ENCODE results near the gene ZBTB21. TPM values are rescaled to one million over a fixed set of nuclear protein-coding genes. Genes with fewer than 3 reads are reported as not detected.

Gene ZBTB21
- total and polyA plus RNA-seq, 2 experiments from 2014 or later = 10.0 to 11.0 TPM

GRCh38 chr21:42030311-42030710 lies 20.2 kb upstream of the ZBTB21 start:
- Mint-ChIP-seq H3K9me3 (no peaks in the 10 kb centered on the region; the same call in 2 of the 3 replicates), H3K4me3 (no peak overlapping the region), H3K4me1 (no peaks in the 10 kb centered on the region; the same call in 2 of the 3 replicates), H3K36me3 (ENCODE audit: low read depth) (no peaks in the 10 kb centered on the region), H3K27me3 (ENCODE audit: insufficient read depth, low read depth, poor library complexity) (peaks cover 10% of the 10 kb centered on the region), H3K27ac (no peak overlapping the region)
- no peak for ATAC-seq
- no peak for DNase-seq (ENCODE audit: low spot score)
- H4K20me1 ChIP-seq (replicated peaks; ENCODE audit: insufficient read depth) = no peaks in the 10 kb centered on the region
- no peaks in the 10 kb centered on the region for H3F3A ChIP-seq (replicated peaks; ENCODE audit: low read depth)
- H2AFZ ChIP-seq = no peak overlapping the region
- no peak overlapping the region for H3K4me3 ChIP-seq
- H3K4me1 ChIP-seq (ENCODE audit: insufficient read depth) = no peaks in the 10 kb centered on the region
- no peaks in the 10 kb centered on the region for H3K36me3 ChIP-seq (ENCODE audit: insufficient read depth)
- no peaks in the 10 kb centered on the region for H3K9me2 ChIP-seq (ENCODE audit: insufficient read depth)
- no peak overlapping the region for H3K4me2 ChIP-seq
- H3K27me3 ChIP-seq (ENCODE audit: insufficient read depth) = no peaks in the 10 kb centered on the region
- H3K27ac ChIP-seq (ENCODE audit: low read depth) = no peak overlapping the region
- no peaks in the 10 kb centered on the region for H3K79me2 ChIP-seq (replicated peaks; ENCODE audit: insufficient read depth)
- TF ChIP-seq JUNB (IDR thresholded peaks at IDR 0.05; ENCODE audit: unreplicated experiment) (no peak), ZNF462 (CRISPR knock-in tag; IDR thresholded peaks at IDR 0.05) (no peak), EZH2phosphoT487 (IDR thresholded peaks at IDR 0.05; ENCODE audit: unreplicated experiment) (no peak), ZNF114 (CRISPR knock-in tag; IDR thresholded peaks at IDR 0.05) (no peak), POLR2AphosphoS5 (IDR thresholded peaks at IDR 0.05; ENCODE audit: low read depth) (no peak), ETS1 (IDR thresholded peaks at IDR 0.05) (no peak), NANOG (IDR thresholded peaks at IDR 0.05; ENCODE audit: borderline replicate concordance) (no peak), CREB1 (CRISPR knock-in tag; IDR thresholded peaks at IDR 0.05; ENCODE audit: low read depth) (no peak), ZNF331 (CRISPR knock-in tag; IDR thresholded peaks at IDR 0.05; ENCODE audit: low read depth) (no peak), REST (IDR thresholded peaks at IDR 0.05; ENCODE audit: unreplicated experiment) (no peak), CTCF (conservative IDR thresholded peaks at IDR 0.05; ENCODE audit: low read depth in 2 of 2) (no peak), STAT1 (IDR thresholded peaks at IDR 0.05; ENCODE audit: unreplicated experiment) (no peak), EZH2 (IDR thresholded peaks at IDR 0.05; ENCODE audit: low read depth, unreplicated experiment) (no peak)
